GM21737 (cell line): ENCODE measurements around the gene USP49.

Experiments
- ATAC-seq: cut with Tn5 transposase; IDR thresholded peaks from one replicate; pipeline ENCODE4 v1.9.1; 2021; ENCODE audit warnings: mild to moderate bottlenecking, moderate library complexity; ENCODE audit not compliant: unreplicated experiment

USP49 gene

DNA sequence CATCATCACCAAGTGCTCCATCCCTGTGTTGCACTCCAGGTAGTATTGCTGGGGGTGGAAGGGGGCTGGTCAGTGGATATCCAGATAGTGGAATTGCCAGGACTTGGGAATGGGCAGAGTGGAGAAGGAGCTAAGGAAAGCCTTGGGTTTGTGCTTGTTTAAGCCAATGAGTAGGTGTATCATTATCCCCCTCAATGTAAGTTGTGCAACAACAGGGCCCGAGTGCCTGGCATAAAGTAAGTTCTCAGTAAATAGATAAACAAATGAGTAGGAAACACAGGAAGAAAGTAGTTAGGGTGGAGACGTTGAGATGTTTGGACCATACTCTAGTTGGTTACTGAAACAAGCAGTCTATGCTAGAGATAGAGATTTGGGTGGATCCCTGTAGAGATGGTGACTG is 36.6 kb upstream of the USP49 start:
- no peak for ATAC-seq

DNA sequence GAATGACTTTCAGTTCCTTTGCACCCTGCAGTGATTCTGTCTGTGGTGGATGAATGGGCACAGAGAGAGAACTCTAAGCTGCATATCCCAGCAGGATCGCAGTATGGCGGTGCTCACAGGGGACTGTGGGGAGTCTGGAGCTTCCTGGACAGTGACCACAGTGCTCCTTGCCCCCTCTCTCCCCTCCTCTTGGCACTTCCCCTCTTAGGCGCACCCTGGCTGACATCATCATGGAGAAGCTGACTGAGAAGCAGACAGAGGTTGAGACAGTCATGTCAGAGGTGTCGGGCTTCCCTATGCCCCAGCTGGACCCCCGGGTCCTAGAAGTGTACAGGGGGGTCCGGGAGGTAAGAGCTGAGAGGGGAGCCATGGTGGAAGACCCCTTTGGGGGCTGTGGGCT is 34.7 kb upstream of the USP49 start:
- no peak for ATAC-seq

DNA sequence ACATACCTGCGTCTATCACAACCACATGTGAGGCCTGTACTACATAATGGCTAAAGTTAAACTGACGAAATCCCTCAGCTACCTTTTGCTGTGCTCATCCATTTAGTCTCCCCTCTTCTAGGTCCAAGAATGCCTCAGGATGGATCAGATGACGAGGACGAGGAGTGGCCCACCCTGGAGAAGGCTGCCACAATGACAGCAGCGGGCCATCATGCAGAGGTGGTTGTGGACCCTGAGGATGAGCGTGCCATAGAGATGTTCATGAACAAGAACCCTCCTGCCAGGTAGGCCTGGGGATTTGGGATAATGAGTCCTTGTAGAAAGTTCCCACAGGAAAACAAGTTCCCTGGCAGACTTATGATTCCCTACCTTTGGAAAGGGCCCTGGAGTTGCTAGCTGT is 32.1 kb upstream of the USP49 start:
- ATAC-seq = no peak

DNA sequence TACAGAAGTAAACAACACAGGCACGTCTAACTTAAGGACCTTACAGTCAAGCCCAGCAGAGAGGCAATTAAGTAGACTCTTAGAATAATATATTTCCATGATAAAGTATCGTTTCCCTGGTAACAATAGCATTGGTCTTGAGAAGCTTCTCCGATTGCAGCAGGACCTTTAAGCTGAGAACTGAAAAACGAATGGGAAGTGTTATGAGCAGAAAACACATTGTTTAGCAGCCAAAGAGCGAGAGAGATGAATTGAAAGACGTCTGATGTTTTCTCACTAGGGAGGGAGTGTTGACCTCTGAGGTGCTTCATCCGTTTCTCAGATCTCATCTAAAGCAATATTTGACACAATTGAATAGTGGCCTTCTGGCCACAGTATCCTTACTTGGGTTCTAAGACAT is 27.0 kb upstream of the USP49 start:
- ATAC-seq = no peak

DNA sequence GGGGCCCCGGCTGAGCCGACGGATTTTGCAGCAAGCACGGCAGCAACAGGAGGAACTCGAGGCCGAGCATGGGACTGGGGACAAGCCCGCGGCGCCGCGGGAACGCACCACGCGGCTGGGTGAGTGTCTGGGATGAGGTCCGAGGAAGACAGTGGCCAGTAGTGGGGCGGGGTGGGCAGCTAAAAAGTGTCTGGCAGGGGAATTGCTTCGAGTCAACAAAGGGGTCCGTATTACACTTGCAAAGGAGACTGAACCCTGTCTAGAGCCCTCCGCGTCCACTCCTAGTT is 26.5 kb upstream of the USP49 start:
- no peak for ATAC-seq

DNA sequence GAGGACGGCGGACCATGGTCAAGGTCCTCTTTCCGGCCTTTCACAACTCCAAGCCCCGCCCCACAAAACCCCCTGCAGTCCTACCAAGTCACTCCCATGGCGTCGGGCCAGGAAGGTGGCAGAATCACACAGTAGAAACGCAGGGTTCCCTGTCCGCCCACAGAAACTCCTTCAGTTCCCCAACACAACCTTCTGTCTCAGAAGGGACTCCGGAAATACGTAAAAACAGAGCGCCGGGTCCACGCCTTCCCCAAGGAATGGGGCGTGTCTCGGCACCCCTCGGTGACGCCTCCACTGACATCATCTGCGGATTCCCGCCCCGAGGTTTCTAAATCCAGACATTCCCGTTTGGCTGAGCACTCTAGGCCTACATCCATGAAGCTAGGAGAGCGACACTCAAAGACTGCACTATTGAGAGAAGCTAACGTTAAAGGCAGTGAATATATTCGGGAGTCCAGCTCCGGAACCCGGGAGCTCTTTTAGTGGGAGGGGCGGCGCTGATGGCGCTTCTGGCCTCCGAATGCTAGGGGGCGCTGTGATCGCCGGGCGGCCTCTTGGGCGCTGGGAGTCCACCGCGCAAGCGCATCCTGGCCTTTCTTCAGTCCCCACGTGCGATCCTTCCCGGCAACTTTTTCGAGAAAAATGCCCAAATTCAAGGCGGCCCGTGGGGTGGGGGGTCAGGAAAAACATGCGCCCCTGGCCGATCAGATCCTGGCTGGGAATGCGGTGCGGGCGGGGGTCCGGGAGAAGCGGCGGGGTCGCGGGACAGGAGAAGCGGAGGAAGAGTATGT is 25.9 kb upstream of the USP49 start, which contains the start of the genes BYSL and MED20:
Gene BYSL, plus strand, starts transcription at position 579 of the 791 bp plus-strand sequence. Its CDS starts 64 bp downstream, at position 643.
Gene MED20, minus strand, starts transcription at position 219 of the 791 bp plus-strand sequence. Its CDS starts 121 bp downstream, at position 98.
- ATAC-seq = peak; percentile 84

DNA sequence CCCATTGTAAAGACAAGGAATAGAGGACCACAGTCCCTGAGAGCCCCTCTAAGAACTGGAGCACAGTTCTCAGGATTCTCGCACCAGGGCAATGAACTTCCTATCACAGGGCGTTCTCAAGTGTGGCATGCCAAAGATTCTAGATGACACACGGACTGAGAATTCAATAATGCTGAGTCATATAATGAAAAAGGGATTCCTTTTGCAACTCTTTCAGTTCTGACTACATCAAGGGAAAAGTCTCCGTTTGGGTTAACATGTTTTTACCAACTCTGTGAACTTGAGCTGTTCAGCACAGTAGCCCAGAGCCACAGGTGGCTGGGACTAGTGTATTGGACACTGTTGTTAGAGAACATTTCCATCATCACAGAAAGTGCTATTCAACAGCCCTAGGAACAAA is 22.4 kb upstream of the USP49 start:
- no peak for ATAC-seq

DNA sequence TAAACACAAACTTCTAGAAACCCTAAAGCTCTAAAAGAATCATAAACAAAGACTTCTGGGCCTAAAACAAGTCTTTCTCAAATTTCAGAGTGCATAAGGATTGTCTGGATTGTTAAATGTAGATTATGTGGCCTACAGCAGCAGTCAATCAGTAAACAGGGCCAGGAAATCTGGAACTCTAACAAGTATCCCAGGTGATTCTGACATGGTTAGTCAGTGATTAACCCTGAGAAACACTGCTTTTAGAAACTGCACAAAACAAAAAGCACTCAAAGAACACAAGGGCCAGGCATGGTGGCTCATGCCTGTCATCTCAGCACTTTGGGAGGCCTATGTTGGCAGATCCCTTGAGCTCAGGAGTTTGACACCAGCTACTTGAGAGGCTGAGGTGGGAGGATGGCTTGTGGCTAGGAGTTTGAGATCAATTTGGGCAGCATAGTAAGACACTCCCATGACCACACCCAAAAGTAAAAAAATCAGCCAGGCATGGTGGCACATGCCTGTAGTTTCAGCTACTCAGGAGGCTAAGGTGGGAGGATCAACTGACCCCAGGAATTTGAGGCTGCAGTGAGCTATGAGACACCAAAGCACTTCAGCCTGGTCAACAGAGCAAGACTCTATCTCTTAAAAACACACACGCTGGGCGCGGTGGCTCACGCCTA is 19.8 kb upstream of the USP49 start:
- ATAC-seq = no peak

DNA sequence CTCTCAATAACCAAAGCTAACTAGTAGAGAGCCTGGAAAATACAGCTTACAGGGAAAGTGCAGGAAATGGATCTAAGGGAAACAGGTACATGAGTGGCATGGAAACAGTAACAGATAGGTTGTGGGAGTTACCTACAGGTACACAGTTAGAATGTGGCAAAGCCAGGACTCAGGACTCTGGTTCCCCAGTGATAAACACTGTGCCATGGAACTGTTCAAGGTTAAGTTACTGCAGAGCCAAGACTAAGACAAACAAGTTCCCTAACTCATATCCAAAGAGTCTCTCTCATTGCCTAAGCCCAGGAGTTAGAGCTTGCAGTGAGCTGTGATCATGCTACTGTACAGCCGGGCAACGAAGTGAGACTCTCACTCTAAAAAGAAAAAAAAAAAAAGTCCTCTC is 19.2 kb upstream of the USP49 start:
- no peak for ATAC-seq

DNA sequence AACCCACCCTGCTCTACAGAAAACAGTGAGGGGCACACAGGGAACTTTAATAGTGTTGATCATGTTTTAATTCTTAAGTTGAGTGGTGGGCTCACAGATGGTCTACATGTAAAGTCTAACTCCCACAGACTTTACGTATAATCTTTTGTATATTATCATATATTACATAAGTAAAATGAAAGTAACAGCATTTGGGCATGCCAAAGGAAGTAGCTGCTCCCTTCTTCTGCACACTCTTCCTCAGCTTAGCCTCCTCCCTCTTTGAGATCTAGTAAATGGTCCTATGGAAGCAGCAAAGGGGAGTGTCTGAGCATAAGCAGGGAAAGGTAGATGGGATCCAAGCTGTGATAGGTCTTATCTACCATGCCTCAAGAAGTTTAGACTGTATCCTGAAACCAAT is 14.6 kb upstream of the USP49 start:
- no peak for ATAC-seq

DNA sequence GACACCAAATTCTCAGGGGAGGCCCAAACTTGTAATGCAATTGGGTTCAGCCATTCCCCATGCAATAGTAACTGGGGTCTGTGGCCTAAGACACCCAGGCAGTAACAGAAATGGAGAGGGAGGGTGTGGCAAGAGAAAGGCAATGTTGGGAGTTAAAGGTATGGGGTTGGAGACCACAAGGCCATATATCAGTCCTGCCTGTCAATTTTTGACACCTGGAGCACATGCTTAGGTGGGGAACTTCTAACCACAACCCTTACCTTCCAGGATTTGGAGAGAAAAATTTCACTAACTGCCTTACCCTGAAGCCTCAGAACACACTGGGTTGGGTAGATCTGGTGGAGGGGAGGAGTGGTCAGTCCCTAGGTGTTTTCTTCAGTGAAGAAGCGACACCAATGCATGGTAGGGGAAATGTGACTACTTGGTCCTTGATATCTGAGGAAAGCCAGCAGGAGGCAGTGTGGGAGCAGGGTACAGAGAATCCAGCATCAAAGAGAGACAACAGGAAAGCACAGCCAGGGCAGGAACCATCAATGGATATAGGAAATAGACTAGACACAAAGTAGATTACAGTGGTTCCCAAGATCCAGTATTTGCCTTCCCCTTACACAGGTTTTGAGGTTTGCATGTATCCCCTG is 6.8 kb upstream of the USP49 start:
- no peak for ATAC-seq

DNA sequence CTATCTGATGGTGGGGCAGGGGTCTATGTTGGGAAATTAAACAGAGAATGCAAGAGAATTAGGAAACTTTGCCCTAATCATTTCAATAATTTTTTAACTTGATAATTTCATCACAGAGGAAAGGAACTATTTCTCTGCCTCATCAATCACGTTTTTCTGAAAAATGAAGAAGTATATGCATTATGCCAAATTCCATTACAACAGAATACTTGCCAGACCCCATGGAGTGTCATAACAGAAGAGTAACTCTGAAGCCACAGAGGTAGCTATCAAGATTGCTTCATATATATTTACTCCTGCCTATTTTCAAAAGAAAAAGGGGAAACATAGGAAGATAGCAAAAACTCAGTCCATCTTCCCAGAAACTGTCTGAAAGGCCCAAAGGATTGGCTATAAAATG is 5.7 kb upstream of the USP49 start:
- ATAC-seq = no peak

DNA sequence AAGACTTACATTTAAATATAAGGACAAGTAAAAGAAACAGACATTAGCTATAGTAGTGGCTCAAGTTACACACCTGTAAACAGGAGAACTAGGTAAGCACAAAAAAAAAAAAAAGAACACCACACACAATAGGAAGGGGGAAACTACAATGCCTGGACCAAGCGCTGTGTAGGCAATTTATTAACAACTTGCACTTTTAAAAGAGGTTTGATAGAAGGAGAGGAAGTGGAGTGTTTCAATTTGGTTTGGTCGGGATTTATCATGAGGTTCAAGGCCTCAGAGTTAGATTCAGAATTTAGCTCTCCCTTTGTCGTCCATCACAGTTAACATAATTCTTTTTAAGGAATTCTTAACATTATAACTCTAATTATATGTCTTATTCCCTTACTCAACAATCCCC is 1.1 kb upstream of the USP49 start:
- no peak for ATAC-seq

DNA sequence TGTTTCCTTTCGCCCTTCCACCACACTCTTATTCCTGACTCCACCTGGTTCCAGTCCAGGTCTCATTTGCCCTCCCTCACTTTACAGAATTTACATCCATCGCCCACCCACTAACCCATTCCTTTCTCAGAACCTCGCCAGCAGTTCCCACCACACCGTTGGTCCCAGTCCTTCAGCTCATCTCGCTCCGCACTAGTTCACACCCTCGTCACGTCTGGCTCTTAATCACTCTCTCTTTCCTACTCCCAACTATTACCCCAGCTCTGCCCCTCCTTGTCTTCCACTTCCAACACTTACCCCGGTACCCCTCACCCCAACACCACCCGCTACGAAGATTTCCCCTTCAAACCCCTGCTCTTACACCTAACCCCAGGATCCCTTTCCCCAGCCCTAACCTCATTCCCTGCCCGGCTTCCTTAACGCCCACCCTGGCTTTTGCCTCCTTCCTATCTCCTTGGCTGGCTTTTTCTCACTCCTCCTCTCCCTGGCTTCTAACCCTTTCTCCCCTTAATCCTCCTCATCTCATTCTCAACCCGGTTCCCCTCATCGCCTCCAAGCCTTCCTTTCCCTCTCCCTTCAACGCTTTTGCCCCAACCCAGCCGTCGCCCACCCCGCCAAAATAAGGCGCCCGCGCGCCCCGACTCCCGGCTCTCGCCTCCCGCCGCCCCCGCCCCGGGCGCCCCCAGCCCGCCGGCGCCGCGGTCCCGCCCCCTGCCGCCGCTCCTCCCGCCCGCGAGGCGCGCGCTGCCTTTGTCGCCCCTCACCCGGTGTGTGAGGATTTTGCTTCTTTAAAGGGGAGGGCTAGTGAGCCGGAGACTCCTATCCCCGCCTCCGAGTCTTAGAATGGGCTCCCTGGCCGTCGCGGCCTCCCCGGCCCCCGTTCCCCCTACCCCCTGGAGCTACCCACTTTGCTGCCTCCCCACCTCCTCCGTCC is 542 bp downstream of the USP49 start:
- ATAC-seq = peak; percentile 14

DNA sequence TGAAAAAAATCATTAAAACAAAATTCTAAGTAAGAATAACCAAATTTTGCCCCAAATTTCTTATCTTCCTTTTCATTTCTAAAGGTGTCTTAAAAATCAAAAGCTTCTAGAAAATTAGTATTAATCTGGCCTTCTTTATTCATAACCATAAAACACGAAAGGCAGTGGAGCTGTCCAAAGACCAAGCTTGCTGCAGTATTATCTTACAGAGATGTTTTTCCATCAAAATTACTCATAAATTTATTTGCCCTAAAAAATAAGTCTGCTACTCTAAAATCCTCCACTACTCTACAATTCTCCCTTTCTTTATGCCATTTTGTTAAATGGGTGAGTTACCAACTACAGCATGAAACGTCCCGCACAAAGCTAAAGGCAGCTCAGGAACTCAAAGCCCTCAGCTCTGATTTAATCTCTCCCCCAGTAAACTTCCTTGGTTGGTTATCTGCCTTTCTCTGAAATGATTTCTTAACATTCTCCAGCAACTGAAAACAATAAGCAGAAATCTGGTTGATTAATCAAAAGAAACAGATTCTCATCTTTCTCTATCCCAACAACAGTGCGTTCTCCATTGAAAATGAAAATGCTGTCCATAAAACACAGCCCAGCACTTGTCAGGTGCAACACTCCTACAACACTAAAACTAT is 2.1 kb downstream of the USP49 start:
- no peak for ATAC-seq

DNA sequence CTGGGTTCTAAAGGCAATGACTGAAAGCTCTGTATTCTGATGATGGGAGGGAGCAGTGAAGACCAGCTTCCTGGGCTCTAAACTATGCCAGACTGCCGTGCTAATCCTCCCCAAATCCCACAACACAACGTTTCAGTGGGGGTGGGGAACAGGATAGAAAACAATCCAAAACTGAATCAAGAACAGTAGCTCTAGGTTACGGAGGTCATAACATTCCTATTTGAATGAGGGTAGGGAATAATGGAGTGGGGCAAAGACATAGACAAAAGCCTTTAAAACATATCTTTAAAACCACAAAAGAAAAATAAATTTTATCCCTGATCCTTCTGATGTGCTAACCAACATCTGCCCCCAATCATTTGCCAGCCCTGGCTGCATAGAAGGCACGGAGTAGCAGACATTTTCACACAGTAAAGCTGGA is 7.8 kb downstream of the USP49 start:
- no peak for ATAC-seq

DNA sequence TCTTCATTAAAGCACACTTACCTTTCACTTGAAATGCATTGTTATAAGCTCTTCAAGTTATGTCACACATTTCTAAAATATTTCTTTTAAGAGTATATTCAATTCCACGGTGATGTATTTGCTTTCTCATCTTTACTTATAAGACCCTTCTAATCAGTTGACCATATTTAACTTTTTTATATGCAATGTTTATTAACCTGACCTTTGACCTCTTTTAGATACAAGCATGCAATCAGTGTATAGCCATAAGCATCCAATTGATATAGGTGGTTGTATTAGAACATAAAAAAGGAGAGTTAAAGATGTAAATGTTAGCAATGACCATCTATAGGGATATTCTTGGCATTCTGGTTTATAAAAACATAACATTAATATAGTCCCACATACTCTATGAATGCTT is 9.2 kb downstream of the USP49 start:
- no peak for ATAC-seq

DNA sequence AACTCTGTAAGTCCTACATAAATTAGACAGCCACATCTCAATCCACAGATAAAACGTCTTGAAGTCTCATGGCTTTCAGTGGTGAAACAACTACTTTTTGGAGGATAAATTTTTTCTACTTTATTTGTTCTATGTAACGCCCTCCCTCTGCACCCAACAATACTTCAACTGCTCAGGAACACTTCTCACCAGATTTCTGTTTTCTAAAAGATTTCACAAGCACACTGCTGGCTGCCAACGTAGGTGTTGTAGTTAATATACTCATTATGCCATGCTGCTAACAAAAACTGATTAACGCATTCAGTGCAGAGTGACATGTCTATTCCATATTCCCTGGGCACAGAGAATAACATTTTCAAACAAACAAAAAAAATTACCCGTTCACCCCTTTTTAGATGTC is 10.2 kb downstream of the USP49 start:
- ATAC-seq = no peak

DNA sequence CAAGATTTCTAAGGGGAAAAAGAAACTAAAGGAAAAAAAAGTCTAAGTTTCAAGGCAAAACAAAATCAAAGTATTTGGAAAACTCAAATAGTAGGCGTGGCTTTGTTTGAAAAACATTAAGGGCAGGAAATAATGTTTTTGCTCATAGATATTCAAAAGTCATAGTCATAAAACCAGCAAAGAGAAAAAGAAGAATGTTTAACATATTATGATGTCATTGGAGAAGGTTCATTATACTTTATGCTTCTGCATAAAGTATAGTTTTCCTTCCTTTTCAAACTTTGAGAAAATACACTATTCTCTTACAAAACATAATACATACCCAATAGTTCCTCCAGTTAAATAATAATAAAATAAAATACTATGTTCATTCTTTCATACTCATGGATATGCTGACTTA is 13.7 kb downstream of the USP49 start:
- no peak for ATAC-seq

DNA sequence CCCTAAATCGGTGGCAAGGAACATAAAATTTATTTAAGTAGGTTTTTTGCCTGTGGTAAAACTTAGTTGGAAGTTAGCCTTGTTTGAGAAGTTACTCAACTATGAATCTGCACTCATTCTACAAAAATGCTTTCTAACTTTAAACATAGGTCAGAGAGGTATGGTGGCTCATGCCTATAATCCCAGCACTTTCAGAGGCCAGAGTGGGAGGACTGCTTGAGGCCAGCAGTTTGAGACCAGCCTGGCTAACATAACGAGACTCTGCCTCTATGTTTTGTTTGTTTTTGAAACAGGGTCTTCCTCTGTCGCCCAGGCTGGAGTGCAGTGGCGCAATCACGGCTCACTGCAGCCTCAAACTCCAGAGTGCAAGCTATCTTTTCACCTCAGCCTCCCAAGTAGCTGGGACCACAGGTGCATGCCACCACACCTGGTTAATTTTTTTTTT is 16.2 kb downstream of the USP49 start:
- ATAC-seq = no peak

DNA sequence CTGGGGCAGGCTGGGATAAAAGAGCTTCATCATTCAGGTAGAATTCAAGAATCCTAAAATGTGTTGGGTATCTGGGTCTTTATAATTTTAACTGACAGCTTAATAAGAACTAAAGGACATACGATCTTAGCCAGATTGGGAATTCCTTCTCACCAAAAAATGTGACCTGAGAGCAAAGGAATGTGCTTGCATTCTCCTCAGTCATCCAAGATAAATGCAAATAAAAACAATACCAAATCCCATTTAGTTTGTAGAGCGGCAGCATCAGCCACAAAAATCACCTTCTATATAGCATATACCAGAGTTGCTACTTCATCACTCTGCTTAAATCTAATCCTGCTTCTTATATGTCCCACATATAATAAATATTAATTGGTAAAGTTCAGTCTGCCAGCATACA is 16.9 kb downstream of the USP49 start:
- no peak for ATAC-seq
